ENCODE data around the gene TEX29.

Gene TEX29

GRCh38 chr13:111318386-111318785 lies 2.1 kb upstream of the TEX29 start:
- POLR2A ChIA-PET (ENCODE audit: low non-redundant PET), result no interaction called here
- CTCF ChIA-PET, result no interaction called here
- TF ChIP-seq CTCF (conservative IDR thresholded peaks at IDR 0.05; ENCODE audit: low read depth), result no peak
- H3K27ac ChIP-seq, result no peak overlapping the region
- no peak for DNase-seq (ENCODE audit: low spot score)

- no peak for TF ChIP-seq CTCF (conservative IDR thresholded peaks at IDR 0.05; ENCODE audit: low read depth)
- ChIA-PET CTCF (no interaction called here), POLR2A (ENCODE audit: low non-redundant PET) (no interaction called here)
- no peak overlapping the region for H3K27ac ChIP-seq
- no peak for DNase-seq (ENCODE audit: low spot score)
Observed at GRCh38 chr13:111319521-111319920, 921 bp upstream of the TEX29 start.

DNA sequence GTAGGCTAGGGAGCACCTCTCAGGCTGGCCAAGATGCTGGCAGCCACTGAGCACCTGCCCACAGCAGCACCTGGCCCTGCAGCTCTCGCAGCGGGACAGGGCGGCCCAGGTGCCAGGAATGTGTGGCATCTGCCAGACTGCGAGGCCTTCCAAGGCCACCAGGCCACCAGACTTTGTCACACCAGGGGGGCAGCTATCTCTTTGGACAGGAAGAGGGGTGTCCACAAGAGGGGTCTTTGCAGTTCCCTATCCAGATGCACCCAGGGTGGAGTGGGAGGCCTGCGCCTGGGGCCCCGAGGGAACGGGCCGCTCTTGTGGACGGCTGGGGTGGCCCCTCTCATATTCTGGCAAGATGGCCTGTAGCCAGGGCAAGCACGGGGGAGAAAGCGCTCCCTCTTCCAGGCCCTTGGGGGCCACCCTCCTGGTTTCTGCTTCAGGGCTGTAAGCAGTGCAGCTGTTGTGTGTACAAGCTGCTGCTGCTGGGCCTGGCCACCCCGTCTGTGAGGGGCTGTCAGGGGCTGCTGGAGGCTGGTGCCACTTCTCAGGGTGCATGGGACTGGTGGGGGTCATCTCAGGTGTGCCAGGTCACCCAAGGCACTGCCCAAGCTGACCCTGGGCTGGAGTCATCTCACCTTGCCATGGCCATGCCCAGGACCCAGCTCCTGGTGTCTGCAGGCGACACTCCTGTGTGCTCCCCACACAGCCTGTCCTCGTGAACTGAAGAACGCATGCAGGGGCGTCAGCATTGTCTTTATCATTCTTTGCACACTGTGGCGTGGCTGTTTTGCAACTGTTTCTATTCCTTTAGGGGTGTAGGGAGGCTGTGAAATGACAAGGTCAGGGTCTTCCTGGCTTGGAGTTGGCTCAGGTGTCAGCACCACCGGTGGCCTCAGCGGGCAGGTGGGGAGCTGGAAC lies 1.8 kb downstream of the TEX29 start:
- H3K27ac ChIP-seq, result no peak overlapping the region
- POLR2A ChIA-PET (ENCODE audit: low non-redundant PET), result no interaction called here
- DNase-seq (ENCODE audit: low spot score), result no peak
- no peak for TF ChIP-seq CTCF (conservative IDR thresholded peaks at IDR 0.05; ENCODE audit: low read depth)
- CTCF ChIA-PET, result interaction anchor here (0.6 to 0.7 kb wide), 2 partner anchors 54 to 338 kb away, joined by 3 read pairs; no protein-coding TSS in a partner anchor

DNA sequence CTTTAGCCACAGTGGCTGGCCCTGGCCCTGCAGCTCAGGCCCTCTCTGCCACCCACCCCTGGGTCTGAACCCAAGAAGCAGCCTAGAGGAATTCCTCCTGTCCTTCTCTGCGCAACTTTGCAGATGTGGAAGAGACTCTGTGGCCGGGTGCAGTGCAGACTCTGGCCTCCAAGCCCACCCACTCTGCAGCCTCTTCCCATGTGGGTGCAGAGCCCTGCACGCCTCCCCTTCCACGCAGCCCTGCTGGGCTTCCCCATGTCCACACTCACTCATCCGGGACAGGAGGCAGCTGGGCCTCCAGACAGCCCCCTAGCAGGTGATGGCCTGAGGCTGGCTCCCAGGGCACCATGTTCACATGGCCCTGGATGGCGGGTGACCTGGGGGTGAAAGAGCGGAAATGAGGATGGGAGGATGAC lies 2.5 kb downstream of the TEX29 start:
- TF ChIP-seq CTCF (conservative IDR thresholded peaks at IDR 0.05; ENCODE audit: low read depth), result no peak
- CTCF ChIA-PET, result interaction anchor here (0.6 to 0.7 kb wide), 2 partner anchors 55 to 338 kb away, joined by 3 read pairs; no protein-coding TSS in a partner anchor

DNA sequence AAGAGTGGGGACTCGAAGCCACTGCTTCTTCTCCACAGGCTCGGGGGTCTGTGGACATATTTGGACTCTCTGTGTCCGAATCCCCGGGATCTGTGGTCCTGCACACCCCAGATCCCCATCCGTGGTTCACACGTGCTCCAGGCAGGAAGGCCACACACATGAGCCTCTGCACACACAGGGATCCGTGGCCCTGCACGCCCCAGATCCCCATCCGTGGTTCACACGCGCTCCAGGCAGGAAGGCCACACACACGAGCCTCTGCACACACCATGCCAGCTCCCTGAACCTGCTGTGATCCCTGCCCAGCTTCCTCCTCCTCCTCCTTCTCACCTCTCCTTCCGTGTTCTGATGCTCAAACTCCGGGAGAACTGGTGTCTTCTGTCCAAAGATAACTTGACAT lies 3.1 kb downstream of the TEX29 start:
- no peak overlapping the region for H3K27ac ChIP-seq
- no peak for TF ChIP-seq CTCF (conservative IDR thresholded peaks at IDR 0.05; ENCODE audit: low read depth)
- DNase-seq (ENCODE audit: low spot score), result no peak
- POLR2A ChIA-PET (ENCODE audit: low non-redundant PET), result no interaction called here
- CTCF ChIA-PET, result no interaction called here

More for the DNA sequence above, 2.5 kb downstream of the TEX29 start:
- no peak overlapping the region for H3K27ac ChIP-seq
- no peak for DNase-seq (ENCODE audit: low spot score)
- POLR2A ChIA-PET (ENCODE audit: low non-redundant PET), result no interaction called here

DNA sequence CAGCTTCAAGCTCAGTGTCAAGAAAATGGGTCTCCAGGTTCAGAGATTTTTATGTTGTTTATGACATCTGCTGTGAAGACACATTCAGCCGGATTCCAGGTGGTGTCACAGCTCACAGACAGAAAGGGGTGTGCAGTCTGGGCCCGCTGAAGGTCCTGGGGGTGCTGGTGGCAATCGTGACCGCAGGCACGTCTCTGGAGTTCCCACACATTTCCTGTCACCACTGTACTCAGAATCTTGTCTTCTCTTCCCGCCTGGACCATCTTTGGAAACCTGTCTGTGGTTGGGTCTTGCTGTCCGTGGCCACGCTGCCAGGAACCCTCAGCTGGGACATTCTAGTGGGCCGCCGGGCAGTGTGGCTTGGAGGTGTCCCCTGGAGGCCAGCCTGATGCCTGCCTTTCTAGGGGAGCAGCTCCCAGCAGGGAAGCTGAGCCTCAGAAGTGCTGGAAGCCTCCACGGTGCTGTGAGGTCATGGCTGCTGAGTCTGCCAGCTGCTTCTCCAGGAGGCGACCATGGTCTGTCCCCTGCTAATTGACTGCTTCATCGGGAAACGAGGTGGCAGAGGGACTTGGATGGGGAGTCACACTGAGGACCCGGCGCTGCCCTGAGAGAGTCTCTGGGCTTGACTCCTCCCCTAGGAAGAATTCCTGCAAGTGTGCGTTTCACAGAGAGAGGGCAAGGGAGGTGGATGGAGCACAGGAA lies 3.7 kb downstream of the TEX29 start:
- H3K27ac ChIP-seq, result no peak overlapping the region
- no peak for TF ChIP-seq CTCF (conservative IDR thresholded peaks at IDR 0.05; ENCODE audit: low read depth)
- CTCF ChIA-PET, result no interaction called here
- no peak for DNase-seq (ENCODE audit: low spot score)
- POLR2A ChIA-PET (ENCODE audit: low non-redundant PET), result no interaction called here

Data from RWPE1 (cell line).